ENCODE measurements around the gene EIPR1.

Gene EIPR1

GRCh38 chr2:3322311-3322970, 55.2 kb downstream of the EIPR1 start:
- no peak for DNase-seq

- no peak for DNase-seq
Observed at GRCh38 chr2:3321825-3322224, 55.8 kb downstream of the EIPR1 start.

DNA sequence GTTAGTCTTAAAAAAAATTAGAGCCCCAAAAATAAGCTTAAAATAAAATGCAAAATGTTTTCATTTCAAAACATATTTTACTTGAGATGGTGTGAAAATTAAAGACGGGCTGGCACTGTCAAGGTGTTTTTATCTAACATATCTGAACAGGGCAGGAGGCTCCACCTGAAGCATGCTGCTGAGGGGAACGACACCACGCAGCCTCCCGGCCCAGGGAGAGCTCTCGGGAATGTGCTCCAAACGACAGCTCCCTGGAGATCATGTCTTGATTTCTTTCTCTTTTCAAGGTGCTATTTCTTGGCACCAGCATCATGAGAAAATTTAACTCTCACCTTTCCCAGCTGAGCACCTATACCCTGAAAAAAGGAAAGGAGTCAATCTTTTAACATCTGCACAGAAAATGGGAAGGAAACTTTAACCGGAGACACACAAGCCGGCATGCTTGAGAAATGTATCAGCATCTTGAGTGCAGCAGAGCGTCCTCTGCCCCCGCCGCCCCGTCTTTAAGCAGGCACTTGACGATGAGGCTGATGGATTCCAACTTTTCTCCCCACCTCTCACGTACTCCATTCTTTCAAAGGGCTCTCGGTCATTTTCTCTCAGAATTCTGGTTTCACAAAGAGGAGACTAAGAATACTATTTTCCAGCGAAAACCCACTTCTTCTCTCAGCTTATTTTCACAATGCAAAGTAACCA, 56.6 kb downstream of the EIPR1 start:
- DNase-seq: no peak

DNA sequence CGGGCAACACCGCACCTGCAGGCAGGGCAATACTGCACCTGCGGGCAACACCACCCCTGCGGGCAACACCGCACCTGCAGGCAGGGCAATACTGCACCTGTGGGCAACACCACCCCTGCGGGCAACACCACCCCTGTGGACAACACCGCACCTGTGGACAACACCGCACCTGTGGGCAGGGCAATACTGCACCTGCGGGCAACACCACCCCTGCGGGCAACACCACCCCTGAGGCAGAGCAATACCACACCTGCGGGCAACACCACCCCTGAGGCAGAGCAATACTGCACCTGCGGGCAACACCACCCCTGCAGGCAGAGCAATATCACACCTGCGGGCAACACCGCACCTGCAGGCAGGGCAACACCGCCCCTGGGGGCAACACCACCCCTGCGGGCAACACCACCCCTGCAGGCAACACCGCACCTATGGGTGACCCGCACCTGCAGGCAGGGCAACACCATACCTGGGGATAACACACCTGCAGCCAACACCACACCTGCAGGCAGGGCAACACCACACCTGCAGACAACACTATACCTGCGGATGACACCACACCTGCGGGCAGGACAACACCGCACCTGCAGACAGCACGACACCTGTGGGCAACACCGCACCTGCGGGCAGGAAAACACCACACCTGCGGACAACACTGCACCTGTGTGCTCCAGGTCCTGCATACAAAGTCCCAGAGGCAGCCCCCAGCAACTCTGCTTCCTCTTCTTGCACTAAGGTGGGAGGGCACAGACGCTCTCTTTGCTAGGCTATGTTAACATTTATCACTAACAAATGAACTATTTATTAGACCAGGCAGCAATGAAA, 57.7 kb downstream of the EIPR1 start:
- DNase-seq: no peak

DNA sequence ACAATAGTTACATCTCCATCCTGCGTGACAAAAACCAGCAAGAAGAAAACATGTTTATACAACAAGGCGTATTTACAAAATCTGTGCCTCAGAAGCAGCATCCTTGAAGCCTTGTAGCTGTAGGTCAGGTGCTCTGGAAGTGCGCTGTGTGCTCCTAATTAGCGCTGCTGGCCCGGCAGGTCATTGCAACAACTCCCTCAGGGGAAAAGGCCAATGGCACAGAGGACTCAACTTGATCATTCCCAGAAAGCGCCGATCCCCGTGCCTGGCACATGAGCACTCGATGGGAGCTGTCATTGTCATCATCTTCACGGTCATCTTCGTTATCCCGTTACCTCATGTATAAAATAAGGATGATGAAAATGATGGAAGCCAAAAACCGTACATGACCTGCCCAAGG, 58.5 kb downstream of the EIPR1 start:
- DNase-seq: no peak

GRCh38 chr2:3317871-3318590, 59.6 kb downstream of the EIPR1 start:
- no peak for DNase-seq

GRCh38 chr2:3317277-3317685, 60.3 kb downstream of the EIPR1 start:
- DNase-seq: no peak

DNA sequence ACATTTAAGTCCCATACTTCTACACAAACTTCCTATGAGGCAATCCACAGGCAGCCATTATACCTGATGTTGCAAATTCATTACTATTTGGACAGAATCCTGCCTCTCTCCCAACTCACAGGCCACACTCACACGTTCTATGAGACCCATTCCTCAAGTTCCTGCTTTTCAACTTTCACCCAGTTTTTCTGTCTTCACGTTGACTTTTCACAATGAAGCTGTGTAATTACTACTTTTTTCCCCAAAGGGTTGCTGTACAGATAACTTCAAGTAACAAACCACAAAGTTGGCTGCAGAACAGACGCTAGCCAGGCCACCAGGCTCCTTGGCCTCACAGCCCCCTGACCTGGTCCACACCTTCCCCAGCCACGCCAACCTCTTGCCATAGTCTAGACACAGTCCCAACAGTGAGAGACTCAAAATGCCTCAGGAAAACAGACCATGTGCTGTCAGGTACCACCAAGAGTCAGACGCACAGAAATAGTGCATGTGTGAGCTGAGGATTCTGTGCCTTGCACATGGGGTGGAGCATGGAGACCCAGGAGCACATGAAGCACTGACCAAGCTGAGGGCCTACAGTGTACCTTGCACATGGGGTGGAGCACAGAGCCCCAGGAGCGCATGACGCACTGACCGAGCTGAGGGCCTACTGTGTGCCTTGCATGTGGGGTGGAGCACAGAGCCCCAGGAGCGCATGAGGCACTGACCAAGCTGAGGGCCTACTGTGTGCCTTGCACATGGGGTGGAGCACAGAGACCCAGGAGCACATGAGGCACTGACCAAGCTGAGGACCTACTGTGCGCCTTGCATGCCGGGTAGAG, 61.0 kb downstream of the EIPR1 start:
- DNase-seq: no peak

DNA sequence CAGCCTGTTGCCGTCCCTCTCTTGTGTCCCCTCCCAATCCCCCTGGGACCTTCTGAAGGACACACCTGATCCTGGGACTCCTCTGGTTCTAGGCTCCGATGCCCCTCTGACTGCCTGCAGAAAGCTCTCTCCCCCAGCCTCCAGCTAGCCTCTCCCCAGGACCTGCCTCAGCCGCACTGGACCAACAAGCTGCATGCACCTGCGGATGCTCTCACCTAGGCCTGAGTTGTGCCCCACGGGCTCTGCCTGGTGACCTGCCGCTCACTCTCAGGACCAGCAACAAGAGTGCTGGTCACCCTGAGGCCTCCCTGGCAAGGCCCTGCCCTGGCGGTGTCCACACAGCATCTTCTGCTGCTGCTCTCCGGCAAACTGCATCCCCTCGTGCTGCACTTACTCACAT, 63.0 kb downstream of the EIPR1 start:
- DNase-seq: no peak

- DNase-seq: no peak
Observed at GRCh38 chr2:3313781-3314375, 63.7 kb downstream of the EIPR1 start.

DNA sequence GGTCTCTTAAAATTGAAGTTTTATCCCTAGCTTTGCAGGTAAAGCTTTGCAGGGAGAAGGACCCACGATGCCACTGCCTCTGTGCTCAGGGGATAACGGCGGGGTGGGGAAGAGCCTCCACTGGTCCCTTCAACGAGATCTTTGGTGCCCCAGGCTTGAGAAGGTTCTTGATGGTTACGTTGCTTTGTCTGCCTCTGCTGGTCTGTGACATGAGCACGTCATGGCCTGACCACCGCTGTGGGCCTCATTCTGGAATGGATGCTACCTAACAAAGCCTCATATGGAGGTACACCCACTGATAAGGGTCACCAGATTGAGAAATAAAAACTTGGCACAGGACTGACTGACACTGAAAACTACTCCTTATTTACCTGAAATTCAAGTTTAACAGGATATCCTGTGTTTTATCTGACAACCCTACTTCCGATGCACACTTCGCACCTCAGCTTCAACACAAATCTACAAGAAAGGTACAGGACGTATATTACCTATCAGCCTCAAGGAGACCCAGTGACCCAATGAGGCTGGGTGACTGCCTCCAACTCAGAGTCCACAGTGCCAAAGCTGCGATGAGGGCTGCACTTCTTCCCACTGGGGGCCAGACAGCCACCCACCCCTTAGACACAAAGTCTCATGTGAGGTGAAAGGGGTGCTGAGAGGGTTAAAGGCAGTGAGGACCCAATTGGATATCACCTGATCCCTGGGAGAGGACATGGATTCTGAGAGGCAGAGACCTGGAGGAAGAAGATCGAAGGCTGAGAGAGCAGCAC, 64.9 kb downstream of the EIPR1 start:
- DNase-seq: no peak

DNA sequence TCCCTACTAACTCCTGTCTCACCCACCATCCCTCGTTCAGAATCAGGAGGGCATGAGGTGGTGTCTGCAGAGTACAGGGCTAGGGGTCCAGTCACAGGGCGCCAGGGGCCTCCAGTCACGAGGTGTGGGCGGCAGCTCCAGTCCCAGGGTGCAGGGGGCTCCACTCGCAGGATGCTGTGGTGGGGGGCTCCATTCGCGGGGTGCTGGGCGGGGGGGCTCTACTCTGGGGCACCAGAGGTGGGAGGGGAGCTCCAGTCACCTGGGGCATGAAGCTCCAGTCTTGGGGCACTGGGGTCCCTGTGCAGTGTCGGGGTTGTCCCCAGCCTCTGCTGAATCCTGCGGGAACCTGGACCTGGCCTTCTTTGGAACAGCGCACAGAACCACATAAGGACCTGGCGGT, 66.0 kb downstream of the EIPR1 start:
- DNase-seq: no peak

DNA sequence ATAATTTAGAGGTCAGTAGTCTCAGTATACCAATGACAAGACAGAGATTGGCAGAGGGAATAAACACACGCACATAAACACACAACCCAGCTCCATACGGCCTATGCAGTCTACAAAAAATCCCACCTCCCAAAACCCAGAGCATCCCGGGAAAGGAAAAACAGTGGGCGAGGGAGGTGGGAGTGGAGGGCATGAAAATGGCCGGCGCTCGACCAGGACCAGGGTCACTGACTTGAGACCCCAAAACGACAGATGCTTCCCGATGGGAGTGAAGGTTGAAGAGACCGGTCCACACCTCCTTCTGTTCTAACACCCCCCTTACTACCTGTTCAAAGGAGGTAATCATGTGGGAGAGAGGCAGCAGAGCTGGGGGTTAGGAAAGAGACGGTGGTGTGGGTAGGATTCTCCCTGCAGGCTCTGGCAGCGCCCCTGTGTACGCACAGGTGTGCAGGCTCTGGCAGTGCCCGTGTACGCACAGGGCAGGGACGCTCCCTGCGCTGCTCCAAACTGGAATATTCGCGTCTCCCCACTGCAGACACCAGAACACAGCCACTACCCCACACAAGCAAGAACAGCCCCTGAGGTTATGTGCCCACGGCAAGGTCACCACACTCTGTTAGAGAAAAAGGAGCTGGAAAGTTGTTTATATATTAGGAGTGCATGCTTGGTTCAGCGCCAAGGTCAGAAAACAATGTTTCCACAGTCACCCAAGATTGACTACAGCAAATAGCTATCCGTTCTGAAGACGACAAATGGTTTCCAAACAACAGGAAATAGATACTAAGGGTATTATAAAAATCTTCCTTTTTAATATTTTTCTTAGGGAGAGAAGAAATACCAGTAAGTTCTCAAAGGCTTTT, 67.9 kb downstream of the EIPR1 start:
- DNase-seq: no peak

DNA sequence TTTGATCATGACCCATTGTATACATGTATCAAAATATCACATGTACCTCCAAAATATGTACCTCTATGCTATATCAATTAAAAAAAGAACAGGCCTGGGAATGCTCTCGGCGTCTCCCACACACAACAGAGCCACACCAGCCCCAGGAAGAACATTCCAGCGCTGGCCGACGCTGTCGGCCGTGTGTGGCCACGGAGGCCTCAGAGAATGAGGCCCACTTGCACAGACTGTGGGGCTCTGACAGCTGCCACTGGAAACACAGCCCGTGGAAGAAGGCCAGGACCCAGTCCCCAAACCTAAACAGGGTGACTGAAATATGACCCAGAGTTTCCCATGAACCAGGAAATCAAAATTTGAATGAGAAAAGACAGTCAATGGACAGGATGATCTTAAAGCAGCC, 69.7 kb downstream of the EIPR1 start:
- DNase-seq: no peak

- no peak for DNase-seq
Observed at GRCh38 chr2:3307236-3307635, 70.4 kb downstream of the EIPR1 start.

DNA sequence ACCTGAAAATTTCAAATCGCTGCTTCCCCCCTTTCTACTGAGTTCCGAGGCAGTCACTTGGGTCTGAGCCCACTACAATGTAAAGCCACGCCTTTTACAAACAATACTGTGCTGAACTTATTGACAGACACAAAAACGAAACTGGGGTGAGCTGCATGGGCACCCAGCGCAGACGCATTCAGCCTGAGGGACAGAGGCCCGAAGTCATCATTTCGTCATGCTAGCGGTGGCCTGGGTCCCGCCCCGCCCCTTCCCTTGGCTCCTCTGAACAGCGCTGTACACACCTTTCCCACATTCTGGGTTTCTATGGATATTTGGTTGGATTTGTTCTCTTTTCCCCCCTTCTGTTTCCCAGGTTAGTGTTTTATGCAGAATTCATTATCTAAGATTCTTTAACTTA, 71.7 kb downstream of the EIPR1 start:
- DNase-seq: no peak

GRCh38 chr2:3305431-3305830, 72.2 kb downstream of the EIPR1 start:
- no peak for DNase-seq

DNA sequence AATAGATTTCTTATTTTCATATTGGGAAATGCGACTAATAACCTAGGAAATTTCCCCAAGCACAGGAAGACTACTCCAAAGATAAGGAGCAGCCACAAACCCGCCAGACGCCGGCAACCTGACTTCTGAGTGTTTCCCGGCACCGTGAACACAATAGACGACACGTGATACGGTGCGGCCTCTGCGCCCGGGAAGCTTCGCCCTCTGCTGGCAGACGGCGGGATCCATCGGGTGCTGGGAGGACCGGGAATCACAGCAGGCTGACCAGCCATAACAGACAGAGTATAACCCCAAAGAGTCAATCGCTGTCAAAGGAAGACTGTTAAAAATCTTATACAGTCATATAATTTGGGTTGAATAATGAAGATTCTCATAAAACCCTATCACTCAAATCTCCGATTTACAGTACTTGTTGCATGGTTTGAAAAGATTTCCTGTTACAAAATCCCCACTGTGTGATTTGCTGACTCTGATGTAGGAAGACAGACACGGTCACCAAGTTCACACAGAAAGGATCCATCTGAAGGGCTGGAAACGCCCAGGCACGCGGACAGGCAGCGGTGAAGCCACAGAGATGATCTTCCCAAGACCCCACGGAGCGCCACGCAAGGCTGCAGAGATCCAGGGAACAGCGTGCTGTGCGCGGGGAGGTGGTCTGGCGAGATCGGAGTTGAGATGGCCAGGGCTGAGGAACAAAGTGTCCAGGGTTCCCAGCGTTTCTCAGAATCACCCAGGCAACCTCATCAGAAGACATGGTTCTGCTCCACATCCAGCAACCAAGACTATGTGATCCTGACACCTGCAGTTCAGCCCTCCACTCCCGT, 73.8 kb downstream of the EIPR1 start:
- DNase-seq: no peak
